Measurements from ENCODE around the gene SLC9A9. TPM values are rescaled to one million over a fixed set of nuclear protein-coding genes. Genes with fewer than 3 reads are reported as not detected.

SLC9A9 gene
- total RNA-seq, 1 donor from 2014 or later: 4.9 TPM

DNA sequence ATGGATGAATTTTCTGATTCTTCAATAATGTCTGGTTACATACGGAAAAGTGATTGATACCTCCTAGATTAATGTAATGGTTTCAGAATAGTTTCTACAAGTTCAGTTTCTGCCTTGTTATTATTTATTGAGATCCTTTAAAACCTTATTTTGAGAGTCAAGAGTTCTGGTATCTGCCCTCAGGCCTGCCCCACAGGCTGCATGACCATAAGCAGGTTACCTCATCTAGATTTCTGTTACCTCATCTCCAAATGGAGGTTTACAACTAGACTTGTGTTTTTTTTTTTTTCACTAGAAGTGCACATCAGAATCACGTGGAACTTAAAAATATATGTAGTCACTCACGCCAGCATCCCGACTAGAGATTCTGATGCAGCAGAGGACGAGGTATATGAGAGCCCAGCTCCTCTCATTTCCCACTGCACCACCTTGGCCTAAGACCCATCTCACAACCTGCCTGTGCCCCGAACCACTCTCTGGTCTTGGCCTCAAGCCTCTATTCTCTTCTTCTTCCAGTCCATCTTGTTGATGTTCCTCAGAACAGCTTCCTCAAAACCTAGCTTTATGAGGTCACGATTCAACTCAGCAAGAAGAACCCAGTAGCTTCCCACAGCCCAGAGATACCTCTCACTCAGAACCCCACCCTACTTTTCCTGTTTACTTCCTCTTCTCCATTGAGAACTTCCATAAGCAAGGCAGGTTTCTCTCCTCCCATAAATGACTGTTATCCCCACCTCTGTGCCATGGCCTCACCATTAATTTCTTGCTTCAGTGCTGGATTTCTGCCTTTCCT is 375.3 kb downstream of the SLC9A9 start:
- H3K4me3 ChIP-seq: no peak overlapping the region
- no peak for TF ChIP-seq CTCF (IDR thresholded peaks at IDR 0.05; ENCODE audit: borderline replicate concordance)
- intact Hi-C loops (cut with micrococcal nuclease): no loop called here
- no peaks in the 10 kb centered on the region for H3K36me3 ChIP-seq
- no peak overlapping the region for H3K27ac ChIP-seq (replicated peaks)
- DNase-seq: no peak
- H3K9me3 ChIP-seq (replicated peaks): no peaks in the 10 kb centered on the region
- H3K27me3 ChIP-seq (ENCODE audit: low read depth): no peaks in the 10 kb centered on the region
- no peaks in the 10 kb centered on the region for H3K4me1 ChIP-seq

GRCh38 chr3:143471705-143472104 is 376.6 kb downstream of the SLC9A9 start:
- DNase-seq: no peak
- H3K27me3 ChIP-seq (ENCODE audit: low read depth): no peaks in the 10 kb centered on the region
- no peaks in the 10 kb centered on the region for H3K4me1 ChIP-seq
- intact Hi-C loops (cut with micrococcal nuclease): no loop called here
- H3K9me3 ChIP-seq (replicated peaks): no peaks in the 10 kb centered on the region
- no peak overlapping the region for H3K4me3 ChIP-seq
- no peak for TF ChIP-seq CTCF (IDR thresholded peaks at IDR 0.05; ENCODE audit: borderline replicate concordance)
- no peaks in the 10 kb centered on the region for H3K36me3 ChIP-seq
- H3K27ac ChIP-seq (replicated peaks): no peak overlapping the region

DNA sequence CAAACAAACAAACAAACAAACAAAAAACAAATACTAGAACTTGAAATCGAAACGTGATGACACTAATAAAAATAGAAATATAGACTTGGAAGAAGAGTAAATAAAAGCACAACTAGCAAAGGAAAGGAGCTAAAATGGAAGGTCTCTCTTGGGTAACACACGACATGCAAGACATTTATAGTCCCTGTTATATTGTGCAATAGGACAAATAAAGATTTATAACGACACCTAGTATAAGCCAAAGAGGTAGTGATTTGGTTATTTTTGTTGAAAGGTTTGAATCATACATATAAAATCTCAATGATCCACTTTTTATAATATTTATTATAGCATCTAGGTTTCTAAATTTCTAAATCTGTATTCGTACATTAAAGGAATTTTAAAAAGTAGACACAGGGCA is 379.1 kb downstream of the SLC9A9 start:
- H3K27ac ChIP-seq (replicated peaks): no peak overlapping the region
- no peak for DNase-seq
- no peaks in the 10 kb centered on the region for H3K27me3 ChIP-seq (ENCODE audit: low read depth)
- TF ChIP-seq CTCF (IDR thresholded peaks at IDR 0.05; ENCODE audit: borderline replicate concordance): no peak
- no peak overlapping the region for H3K4me3 ChIP-seq
- H3K9me3 ChIP-seq (replicated peaks): no peaks in the 10 kb centered on the region
- H3K36me3 ChIP-seq: peaks cover 3% of the 10 kb centered on the region
- H3K4me1 ChIP-seq: no peaks in the 10 kb centered on the region
- intact Hi-C loops (cut with micrococcal nuclease): no loop called here

GRCh38 chr3:143465666-143466065 is 382.6 kb downstream of the SLC9A9 start:
- H3K27me3 ChIP-seq (ENCODE audit: low read depth): no peaks in the 10 kb centered on the region
- H3K36me3 ChIP-seq: peaks cover 3% of the 10 kb centered on the region
- DNase-seq: no peak
- no peak overlapping the region for H3K27ac ChIP-seq (replicated peaks)
- H3K4me1 ChIP-seq: no peaks in the 10 kb centered on the region
- no peaks in the 10 kb centered on the region for H3K9me3 ChIP-seq (replicated peaks)
- no peak overlapping the region for H3K4me3 ChIP-seq
- no peak for TF ChIP-seq CTCF (IDR thresholded peaks at IDR 0.05; ENCODE audit: borderline replicate concordance)
- intact Hi-C loops (cut with micrococcal nuclease): no loop called here

GRCh38 chr3:143464850-143465249 is 383.4 kb downstream of the SLC9A9 start:
- intact Hi-C loops (cut with micrococcal nuclease): no loop called here
- no peak for DNase-seq
- no peaks in the 10 kb centered on the region for H3K27me3 ChIP-seq (ENCODE audit: low read depth)
- no peak overlapping the region for H3K27ac ChIP-seq (replicated peaks)
- H3K9me3 ChIP-seq (replicated peaks): no peaks in the 10 kb centered on the region
- H3K4me1 ChIP-seq: no peaks in the 10 kb centered on the region
- H3K4me3 ChIP-seq: no peak overlapping the region
- peaks cover 3% of the 10 kb centered on the region for H3K36me3 ChIP-seq
- TF ChIP-seq CTCF (IDR thresholded peaks at IDR 0.05; ENCODE audit: borderline replicate concordance): no peak

Measured in left ventricle myocardium inferior (tissue), 1 donor.